ENCODE measurements around the gene NDST1. TPM values are rescaled to one million over a fixed set of nuclear protein-coding genes. Genes with fewer than 3 reads are reported as not detected.

NDST1 gene
- total RNA-seq, 2 experiments from 2014 or later: 2.5 to 2.6 TPM

- Mint-ChIP-seq H3K4me3 (no peak overlapping the region), H3K4me1 (ENCODE audit: low read depth) (peaks cover 4% of the 10 kb centered on the region), H3K27ac (no peak overlapping the region), H3K36me3 (no peaks in the 10 kb centered on the region), H3K27me3 (peaks cover 12% of the 10 kb centered on the region), H3K9me3 (no peaks in the 10 kb centered on the region)
- POLR2A ChIA-PET: no interaction called here
- intact Hi-C loops (cut with micrococcal nuclease): no loop called here
- CTCF ChIA-PET: no interaction called here
- no peak for DNase-seq
These were observed 16.1 kb upstream of the NDST1 start for GRCh38 chr5:150491876-150492275.

- ChIA-PET POLR2A (no interaction called here), CTCF (no interaction called here)
- Mint-ChIP-seq H3K9me3 (no peaks in the 10 kb centered on the region), H3K27me3 (peaks cover 6% of the 10 kb centered on the region), H3K36me3 (no peaks in the 10 kb centered on the region), H3K27ac (no peak overlapping the region), H3K4me1 (ENCODE audit: low read depth) (no peaks in the 10 kb centered on the region), H3K4me3 (no peak overlapping the region)
- intact Hi-C loops (cut with micrococcal nuclease): no loop called here
- no peak for DNase-seq
These were observed 15.3 kb upstream of the NDST1 start for GRCh38 chr5:150492621-150493020.

GRCh38 chr5:150496098-150496497 lies 11.8 kb upstream of the NDST1 start:
- Mint-ChIP-seq H3K27ac (no peak overlapping the region), H3K27me3 (no peaks in the 10 kb centered on the region), H3K4me1 (ENCODE audit: low read depth) (no peaks in the 10 kb centered on the region), H3K4me3 (no peak overlapping the region), H3K36me3 (no peaks in the 10 kb centered on the region), H3K9me3 (no peaks in the 10 kb centered on the region)
- intact Hi-C loops (cut with micrococcal nuclease): no loop called here
- ChIA-PET CTCF (no interaction called here), POLR2A (no interaction called here)
- DNase-seq: no peak

- H3K4me3 Mint-ChIP-seq: no peak overlapping the region
- DNase-seq: no peak
- H3K27me3 Mint-ChIP-seq: no peaks in the 10 kb centered on the region
- H3K27ac Mint-ChIP-seq: no peak overlapping the region
- ChIA-PET CTCF (interaction anchor here (0.8 kb wide), 1 partner anchor 32 kb away, joined by 4 read pairs; no protein-coding TSS in a partner anchor), POLR2A (no interaction called here)
- no peaks in the 10 kb centered on the region for H3K9me3 Mint-ChIP-seq
- intact Hi-C loops (cut with micrococcal nuclease): no loop called here
- H3K36me3 Mint-ChIP-seq: no peaks in the 10 kb centered on the region
- H3K4me1 Mint-ChIP-seq (ENCODE audit: low read depth): no peaks in the 10 kb centered on the region
These were observed 11.4 kb upstream of the NDST1 start for GRCh38 chr5:150496534-150496933.

GRCh38 chr5:150497274-150497988 lies 10.5 kb upstream of the NDST1 start:
- ChIA-PET CTCF (interaction anchor here (0.7 to 0.8 kb wide), 2 partner anchors 31 to 304 kb away, joined by 3 to 4 read pairs; no protein-coding TSS in a partner anchor), POLR2A (no interaction called here)

GRCh38 chr5:150497989-150498317 lies 10.0 kb upstream of the NDST1 start:
- CTCF ChIA-PET: interaction anchor here (0.7 kb wide), 1 partner anchor 304 kb away, joined by 3 read pairs; no protein-coding TSS in a partner anchor
- Mint-ChIP-seq H3K27ac (no peak overlapping the region), H3K4me3 (no peak overlapping the region), H3K36me3 (no peaks in the 10 kb centered on the region), H3K4me1 (ENCODE audit: low read depth) (no peaks in the 10 kb centered on the region), H3K27me3 (no peaks in the 10 kb centered on the region), H3K9me3 (no peaks in the 10 kb centered on the region)
- intact Hi-C loops (cut with micrococcal nuclease): no loop called here
- no peak for DNase-seq
- POLR2A ChIA-PET: no interaction called here

More at GRCh38 chr5:150497274-150497988, 10.5 kb upstream of the NDST1 start:
- no peaks in the 10 kb centered on the region for H3K9me3 Mint-ChIP-seq
- intact Hi-C loops (cut with micrococcal nuclease): no loop called here
- H3K4me3 Mint-ChIP-seq: no peak overlapping the region
- no peaks in the 10 kb centered on the region for H3K36me3 Mint-ChIP-seq
- H3K4me1 Mint-ChIP-seq (ENCODE audit: low read depth): no peaks in the 10 kb centered on the region
- DNase-seq: no peak
- H3K27ac Mint-ChIP-seq: no peak overlapping the region
- H3K27me3 Mint-ChIP-seq: no peaks in the 10 kb centered on the region

GRCh38 chr5:150498501-150498900 lies 9.4 kb upstream of the NDST1 start:
- no peaks in the 10 kb centered on the region for H3K9me3 Mint-ChIP-seq
- H3K27ac Mint-ChIP-seq: no peak overlapping the region
- intact Hi-C loops (cut with micrococcal nuclease): no loop called here
- H3K4me1 Mint-ChIP-seq (ENCODE audit: low read depth): no peaks in the 10 kb centered on the region
- DNase-seq: no peak
- ChIA-PET POLR2A (no interaction called here), CTCF (no interaction called here)
- H3K27me3 Mint-ChIP-seq: no peaks in the 10 kb centered on the region
- H3K36me3 Mint-ChIP-seq: no peaks in the 10 kb centered on the region
- no peak overlapping the region for H3K4me3 Mint-ChIP-seq

- POLR2A ChIA-PET: no interaction called here
- Mint-ChIP-seq H3K4me3 (no peak overlapping the region), H3K36me3 (no peaks in the 10 kb centered on the region), H3K4me1 (ENCODE audit: low read depth) (no peaks in the 10 kb centered on the region), H3K27ac (no peak overlapping the region), H3K27me3 (no peaks in the 10 kb centered on the region), H3K9me3 (no peaks in the 10 kb centered on the region)
- no peak for DNase-seq
- CTCF ChIA-PET: no interaction called here
- intact Hi-C loops (cut with micrococcal nuclease): no loop called here
These were observed 9.0 kb upstream of the NDST1 start for GRCh38 chr5:150498971-150499370.

- ChIA-PET CTCF (no interaction called here), POLR2A (no interaction called here)
- intact Hi-C loops (cut with micrococcal nuclease): no loop called here
- DNase-seq: no peak
- H3K27me3 Mint-ChIP-seq: no peaks in the 10 kb centered on the region
- no peak overlapping the region for H3K4me3 Mint-ChIP-seq
- H3K4me1 Mint-ChIP-seq (ENCODE audit: low read depth): no peaks in the 10 kb centered on the region
- H3K9me3 Mint-ChIP-seq: no peaks in the 10 kb centered on the region
- no peak overlapping the region for H3K27ac Mint-ChIP-seq
- no peaks in the 10 kb centered on the region for H3K36me3 Mint-ChIP-seq
These were observed 8.4 kb upstream of the NDST1 start for GRCh38 chr5:150499437-150499956.

- H3K9me3 Mint-ChIP-seq: no peaks in the 10 kb centered on the region
- ChIA-PET CTCF (no interaction called here), POLR2A (no interaction called here)
- intact Hi-C loops (cut with micrococcal nuclease): no loop called here
- no peaks in the 10 kb centered on the region for H3K4me1 Mint-ChIP-seq (ENCODE audit: low read depth)
- H3K36me3 Mint-ChIP-seq: no peaks in the 10 kb centered on the region
- H3K4me3 Mint-ChIP-seq: no peak overlapping the region
- no peaks in the 10 kb centered on the region for H3K27me3 Mint-ChIP-seq
- no peak overlapping the region for H3K27ac Mint-ChIP-seq
- DNase-seq: no peak
These were observed 7.5 kb upstream of the NDST1 start for GRCh38 chr5:150500328-150500841.

GRCh38 chr5:150500905-150501304 lies 7.0 kb upstream of the NDST1 start:
- Mint-ChIP-seq H3K4me1 (ENCODE audit: low read depth) (no peaks in the 10 kb centered on the region), H3K4me3 (no peak overlapping the region), H3K9me3 (no peaks in the 10 kb centered on the region), H3K36me3 (no peaks in the 10 kb centered on the region), H3K27ac (no peak overlapping the region), H3K27me3 (no peaks in the 10 kb centered on the region)
- POLR2A ChIA-PET: no interaction called here
- no peak for DNase-seq
- CTCF ChIA-PET: no interaction called here
- intact Hi-C loops (cut with micrococcal nuclease): no loop called here

GRCh38 chr5:150502106-150502505 lies 5.8 kb upstream of the NDST1 start:
- no peaks in the 10 kb centered on the region for H3K9me3 Mint-ChIP-seq
- H3K4me3 Mint-ChIP-seq: no peak overlapping the region
- no peak for DNase-seq
- intact Hi-C loops (cut with micrococcal nuclease): no loop called here
- H3K36me3 Mint-ChIP-seq: no peaks in the 10 kb centered on the region
- ChIA-PET POLR2A (no interaction called here), CTCF (interaction anchor here (0.8 kb wide), 1 partner anchor 199 kb away, joined by 3 read pairs; the partner anchor contains the start of gene RBM22)
- no peaks in the 10 kb centered on the region for H3K4me1 Mint-ChIP-seq (ENCODE audit: low read depth)
- no peaks in the 10 kb centered on the region for H3K27me3 Mint-ChIP-seq
- no peak overlapping the region for H3K27ac Mint-ChIP-seq

GRCh38 chr5:150502847-150503246 lies 5.1 kb upstream of the NDST1 start:
- ChIA-PET POLR2A (no interaction called here), CTCF (no interaction called here)
- no peaks in the 10 kb centered on the region for H3K36me3 Mint-ChIP-seq
- H3K27me3 Mint-ChIP-seq: no peaks in the 10 kb centered on the region
- H3K9me3 Mint-ChIP-seq: no peaks in the 10 kb centered on the region
- intact Hi-C loops (cut with micrococcal nuclease): no loop called here
- H3K4me1 Mint-ChIP-seq (ENCODE audit: low read depth): no peaks in the 10 kb centered on the region
- no peak overlapping the region for H3K4me3 Mint-ChIP-seq
- DNase-seq: no peak
- no peak overlapping the region for H3K27ac Mint-ChIP-seq
